ENCODE data around the gene DAB2IP. TPM values are rescaled to one million over a fixed set of nuclear protein-coding genes. Genes with fewer than 3 reads are reported as not detected.

DAB2IP gene
- total RNA-seq, 1 experiment from 2014 or later, result 7.3 TPM

GRCh38 chr9:121819428-121820231, 168.2 kb downstream of the DAB2IP start:
- Histone ChIP-seq H3K4me3 (no peak overlapping the region), H3K27me3 (no peaks in the 10 kb centered on the region), H3K36me3 (no peaks in the 10 kb centered on the region), H3K9me3 (no peaks in the 10 kb centered on the region)
- no peak for DNase-seq

DNA sequence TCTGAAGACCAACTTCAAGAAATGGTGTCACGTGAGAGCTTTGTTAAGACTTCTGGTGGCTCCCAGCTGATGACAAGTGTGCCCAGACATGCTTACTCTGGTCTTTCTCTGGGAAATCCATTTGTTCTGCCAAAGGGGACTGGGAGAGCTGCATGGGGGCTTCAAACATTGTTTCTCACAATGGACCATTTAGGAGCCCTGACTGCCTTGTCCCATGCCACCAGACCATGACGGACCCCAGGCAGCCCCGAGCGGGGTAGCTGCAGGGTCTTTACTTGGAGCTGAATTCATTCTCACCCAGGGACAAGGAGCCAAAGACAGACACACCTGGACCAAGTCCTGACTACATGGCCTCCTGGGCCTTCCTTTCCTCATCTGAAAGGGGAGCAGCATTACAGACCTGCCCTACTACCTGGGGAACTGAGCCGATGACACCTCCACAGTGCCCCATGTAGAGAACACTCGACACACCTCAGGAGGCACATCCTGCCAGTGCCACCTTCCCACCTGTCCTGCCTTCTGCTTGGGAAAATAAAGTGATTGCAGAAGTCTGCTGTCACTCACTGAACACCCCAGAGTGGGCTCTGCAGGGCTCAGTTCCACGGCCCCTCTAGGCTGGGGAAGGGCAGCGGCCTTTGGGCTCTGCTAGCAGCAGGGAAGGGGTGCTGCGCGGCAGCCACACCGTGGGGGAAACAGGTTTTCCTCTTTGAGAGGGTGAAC, 169.0 kb downstream of the DAB2IP start:
- Histone ChIP-seq H3K9me3 (no peaks in the 10 kb centered on the region), H3K27me3 (no peaks in the 10 kb centered on the region), H3K36me3 (no peaks in the 10 kb centered on the region), H3K4me3 (no peak overlapping the region)
- DNase-seq, result no peak

- no peak for DNase-seq
- no peaks in the 10 kb centered on the region for H3K36me3 ChIP-seq
- no peaks in the 10 kb centered on the region for H3K9me3 ChIP-seq
- H3K27me3 ChIP-seq, result no peaks in the 10 kb centered on the region
- H3K4me3 ChIP-seq, result no peak overlapping the region
These were observed 169.9 kb downstream of the DAB2IP start for GRCh38 chr9:121821326-121821725.

GRCh38 chr9:121822093-121823085, 171.0 kb downstream of the DAB2IP start:
- Histone ChIP-seq H3K4me3 (no peak overlapping the region), H3K36me3 (no peaks in the 10 kb centered on the region), H3K9me3 (no peaks in the 10 kb centered on the region), H3K27me3 (no peaks in the 10 kb centered on the region)
- no peak for DNase-seq

- DNase-seq, result no peak
- Histone ChIP-seq H3K9me3 (no peaks in the 10 kb centered on the region), H3K4me3 (no peak overlapping the region), H3K36me3 (no peaks in the 10 kb centered on the region), H3K27me3 (no peaks in the 10 kb centered on the region)
These were observed 172.2 kb downstream of the DAB2IP start for GRCh38 chr9:121823451-121824169.

DNA sequence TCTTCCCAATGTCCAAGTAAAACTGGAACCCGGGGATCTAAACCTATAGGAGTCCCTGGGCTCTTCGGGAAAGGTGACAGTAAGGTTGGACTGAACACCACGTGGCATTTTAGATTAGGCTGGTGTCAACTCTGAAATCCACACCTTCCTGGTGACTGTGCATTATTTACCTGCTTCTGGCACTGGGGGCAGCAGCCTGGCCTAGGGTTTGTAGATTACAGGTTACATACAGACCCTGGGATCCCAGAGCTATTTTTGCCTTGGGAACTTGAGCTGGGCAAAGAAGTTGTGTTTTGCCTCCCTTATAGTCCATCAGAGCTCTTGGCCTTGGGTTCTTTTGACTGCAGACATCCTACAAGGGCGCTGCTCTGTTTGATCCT, 173.2 kb downstream of the DAB2IP start:
- DNase-seq, result no peak
- Histone ChIP-seq H3K9me3 (no peaks in the 10 kb centered on the region), H3K27me3 (no peaks in the 10 kb centered on the region), H3K36me3 (no peaks in the 10 kb centered on the region), H3K4me3 (no peak overlapping the region)

GRCh38 chr9:121825031-121825691, 173.7 kb downstream of the DAB2IP start:
- Histone ChIP-seq H3K27me3 (no peaks in the 10 kb centered on the region), H3K9me3 (no peaks in the 10 kb centered on the region), H3K4me3 (no peak overlapping the region), H3K36me3 (no peaks in the 10 kb centered on the region)
- no peak for DNase-seq

- Histone ChIP-seq H3K9me3 (no peaks in the 10 kb centered on the region), H3K36me3 (no peaks in the 10 kb centered on the region), H3K27me3 (no peaks in the 10 kb centered on the region), H3K4me3 (no peak overlapping the region)
- no peak for DNase-seq
These were observed 175.3 kb downstream of the DAB2IP start for GRCh38 chr9:121826711-121827110.

- no peaks in the 10 kb centered on the region for H3K27me3 ChIP-seq
- H3K4me3 ChIP-seq, result no peak overlapping the region
- no peak for DNase-seq
- no peaks in the 10 kb centered on the region for H3K9me3 ChIP-seq
- H3K36me3 ChIP-seq, result no peaks in the 10 kb centered on the region
These were observed 176.0 kb downstream of the DAB2IP start for GRCh38 chr9:121827251-121827967.

GRCh38 chr9:121830441-121831140, 179.2 kb downstream of the DAB2IP start:
- Histone ChIP-seq H3K4me3 (no peak overlapping the region), H3K27me3 (no peaks in the 10 kb centered on the region), H3K9me3 (no peaks in the 10 kb centered on the region), H3K36me3 (no peaks in the 10 kb centered on the region)
- no peak for DNase-seq

- H3K27me3 ChIP-seq, result no peaks in the 10 kb centered on the region
- no peak overlapping the region for H3K4me3 ChIP-seq
- no peaks in the 10 kb centered on the region for H3K36me3 ChIP-seq
- DNase-seq, result no peak
- H3K9me3 ChIP-seq, result no peaks in the 10 kb centered on the region
These were observed 180.4 kb downstream of the DAB2IP start for GRCh38 chr9:121831869-121832268.

GRCh38 chr9:121833061-121833460, 181.6 kb downstream of the DAB2IP start:
- H3K27me3 ChIP-seq, result no peaks in the 10 kb centered on the region

More at GRCh38 chr9:121833061-121833460, 181.6 kb downstream of the DAB2IP start:
- no peak for DNase-seq
- no peaks in the 10 kb centered on the region for H3K36me3 ChIP-seq
- no peak overlapping the region for H3K4me3 ChIP-seq
- no peaks in the 10 kb centered on the region for H3K9me3 ChIP-seq
